Colonic mucosa (tissue), 4 donors: ENCODE data around the gene DSTN. TPM values are rescaled to one million over a fixed set of nuclear protein-coding genes. Genes with fewer than 3 reads are reported as not detected.

Experiments
- DNase-seq: peaks from one replicate; pipeline ENCODE4 v3.0.0-alpha.2; 2020
- H3K27ac ChIP-seq: fragments of 200-600 bp; one replicate; pipeline ENCODE4 v1.8.0; 2021
- H3K27me3 ChIP-seq: fragments of 200-600 bp; one replicate; pipeline ENCODE4 v1.8.0; 2021
- H3K36me3 ChIP-seq: fragments of 200-600 bp; one replicate; pipeline ENCODE4 v1.8.0; 2021
- H3K4me1 ChIP-seq: fragments of 200-600 bp; one replicate; pipeline ENCODE4 v1.8.0; 2021; ENCODE audit warnings: mild to moderate bottlenecking
- H3K4me3 ChIP-seq: fragments of 200-600 bp; one replicate; pipeline ENCODE4 v1.8.0; 2021
- H3K9ac ChIP-seq, 2 donors: one replicate each; pipeline ENCODE4 v1.7.0; 2013; ENCODE audit warnings: control low read depth in 2 of 2, low read depth in 2 of 2, low read length in 2 of 2
- H3K9me3 ChIP-seq: fragments of 200-600 bp; one replicate; pipeline ENCODE4 v1.8.0; 2021
- CTCF ChIP-seq: fragments of 200-600 bp; IDR thresholded peaks from one replicate; pipeline ENCODE4 v1.8.0; 2022; ENCODE audit warnings: antibody characterized with exemption, mild to moderate bottlenecking
- intact Hi-C: fragments of 100-400 bp; cut with DNase I; formaldehyde crosslinking; loops from one replicate; pipeline ENCODE4 v1.14.1; 2022
- total RNA-seq, 2 donors: library from RNA; stranded (reverse); fragmentation: NEBNext Ultra II Directional in 1 of 2; extraction: Animal tissue kit (Norgen Biotek cat#: 25700) in 1 of 2; gene quantifications; one replicate each; pipeline ENCODE4 v1.2.1, GENCODE V29; 2021
- donor health status: healthy.
- donor health status: DM: no; HTN: no; CAD: no.
- donor health status: DM: no; HTN: no; CAD: no.

The DSTN gene
- total RNA-seq, 2 donors from 2014 or later, result 247 to 437 TPM

- TF ChIP-seq CTCF, result no peak
- DNase-seq, result peak; percentile 42
- peaks cover 22% of the 10 kb centered on the region for H3K4me1 ChIP-seq
- H3K4me3 ChIP-seq, result no peak overlapping the region
- H3K36me3 ChIP-seq, result peaks cover 3% of the 10 kb centered on the region
- no peaks in the 10 kb centered on the region for H3K27me3 ChIP-seq
- H3K9me3 ChIP-seq, result no peaks in the 10 kb centered on the region
- intact Hi-C loops, result loop anchor here (5.0 kb wide), 1 partner anchor 41 kb away; the partner anchor contains the start of gene DSTN
- no peak overlapping the region for H3K9ac ChIP-seq
- peak overlapping the region; percentile 50 for H3K27ac ChIP-seq
These were observed 43.7 kb downstream of the DSTN start for GRCh38 chr20:17613328-17614175.

GRCh38 chr20:17614176-17614811, 44.4 kb downstream of the DSTN start:
- Histone ChIP-seq H3K9me3 (no peaks in the 10 kb centered on the region), H3K36me3 (peaks cover 6% of the 10 kb centered on the region)
- DNase-seq, result peak; percentile 84

GRCh38 chr20:17614812-17615644, 45.2 kb downstream of the DSTN start:
- H3K4me1 ChIP-seq, result peaks cover 22% of the 10 kb centered on the region
- intact Hi-C loops, result loop anchor here (5.0 kb wide), 1 partner anchor 43 kb away; the partner anchor contains the start of gene DSTN

More at GRCh38 chr20:17614176-17614811, 44.4 kb downstream of the DSTN start:
- H3K9ac ChIP-seq, result peak overlapping the region in 1 of 2 donors; percentile 12
- no peaks in the 10 kb centered on the region for H3K27me3 ChIP-seq
- H3K27ac ChIP-seq, result peak overlapping the region; percentile 50
- intact Hi-C loops, result loop anchor here (5.0 kb wide), 1 partner anchor 42 kb away; the partner anchor contains the start of gene DSTN
- no peak for TF ChIP-seq CTCF
- peaks cover 22% of the 10 kb centered on the region for H3K4me1 ChIP-seq
- no peak overlapping the region for H3K4me3 ChIP-seq

GRCh38 chr20:17615645-17616479, 46.0 kb downstream of the DSTN start:
- Histone ChIP-seq H3K4me3 (no peak overlapping the region), H3K36me3 (peaks cover 18% of the 10 kb centered on the region), H3K4me1 (peaks cover 16% of the 10 kb centered on the region), H3K9ac (no peak overlapping the region), H3K27ac (no peak overlapping the region), H3K27me3 (no peaks in the 10 kb centered on the region), H3K9me3 (no peaks in the 10 kb centered on the region)
- no peak for TF ChIP-seq CTCF
- intact Hi-C loops, result no loop called here
- DNase-seq, result peak; percentile 27

More at GRCh38 chr20:17614812-17615644, 45.2 kb downstream of the DSTN start:
- peaks cover 13% of the 10 kb centered on the region for H3K36me3 ChIP-seq
- H3K27ac ChIP-seq, result peak overlapping the region; percentile 50
- no peak overlapping the region for H3K9ac ChIP-seq
- no peaks in the 10 kb centered on the region for H3K9me3 ChIP-seq
- DNase-seq, result peak; percentile 29
- no peak overlapping the region for H3K4me3 ChIP-seq
- no peak for TF ChIP-seq CTCF
- no peaks in the 10 kb centered on the region for H3K27me3 ChIP-seq
